PC-9 (cell line): ENCODE results near the gene TRDN. TPM values are rescaled to one million over a fixed set of nuclear protein-coding genes. Genes with fewer than 3 reads are reported as not detected.

Experiments
- BruUV-seq: library from RNA; stranded (reverse); fragments of 400-500 nt; replicated peaks from 2 replicates; lab custom pipeline; 2021; lab: Mats Ljungman, UMichigan
- CTCF ChIA-PET: fragments of 300-600 bp; sonication (Branson Sonifier 250); formaldehyde crosslinking; loops from one replicate; lab custom pipeline; 2022; ENCODE audit warnings: antibody characterized with exemption; lab: Charles Lee
- POLR2A ChIA-PET: fragments of 300-600 bp; sonication (Branson Sonifier 250); formaldehyde crosslinking; loops from one replicate; lab custom pipeline; 2022; ENCODE audit warnings: antibody characterized with exemption; ENCODE audit not compliant: unreplicated experiment; lab: Charles Lee
- DNase-seq, 2 experiments: peaks; one replicate each; pipeline versions ENCODE4 v3.0.0 to v3.0.0-alpha.2; 2015 to 2022; ENCODE audit warnings: mixed read lengths in 1 of 2
- H2AFZ ChIP-seq: fragments of 200-600 bp; sonication (generic); 2 replicates; pipeline ENCODE4 v1.8.1; 2017; ENCODE audit warnings: antibody characterized with exemption
- H3F3A ChIP-seq: fragments of 200-600 bp; sonication (generic); 2 replicates; pipeline ENCODE4 v1.8.1; 2017; ENCODE audit warnings: antibody characterized with exemption, mild to moderate bottlenecking, low read depth; ENCODE audit not compliant: insufficient read depth
- H3K27ac ChIP-seq: fragments of 200-600 bp; sonication (generic); 2 replicates; pipeline ENCODE4 v1.6.1; 2016; ENCODE audit warnings: mixed run types
- H3K27me3 ChIP-seq: fragments of 200-600 bp; sonication (generic); 2 replicates; pipeline ENCODE4 v1.6.1; 2016; ENCODE audit warnings: low read depth, mixed run types; ENCODE audit not compliant: insufficient read depth
- H3K36me3 ChIP-seq: fragments of 200-600 bp; sonication (generic); 2 replicates; pipeline ENCODE4 v1.6.1; 2016; ENCODE audit warnings: low read depth, mixed run types
- H3K4me1 ChIP-seq: fragments of 200-600 bp; sonication (generic); replicated peaks from 2 replicates; pipeline ENCODE4 v1.6.1; 2016; ENCODE audit warnings: mixed run types; ENCODE audit not compliant: insufficient read depth
- H3K4me2 ChIP-seq: fragments of 200-600 bp; sonication (generic); 2 replicates; pipeline ENCODE4 v1.6.1; 2017; ENCODE audit warnings: mixed run types
- H3K4me3 ChIP-seq: fragments of 200-600 bp; sonication (generic); 2 replicates; pipeline ENCODE4 v1.6.1; 2016; ENCODE audit warnings: mixed run types
- H3K79me2 ChIP-seq: fragments of 200-600 bp; sonication (generic); 2 replicates; pipeline ENCODE4 v1.6.1; 2017; ENCODE audit warnings: low read depth, mixed run types
- H3K9me2 ChIP-seq: fragments of 200-600 bp; sonication (generic); 2 replicates; pipeline ENCODE4 v1.8.1; 2017; ENCODE audit warnings: mild to moderate bottlenecking; ENCODE audit not compliant: insufficient read depth
- H3K9me3 ChIP-seq: fragments of 200-600 bp; sonication (generic); 2 replicates; pipeline ENCODE4 v1.8.1; 2016; ENCODE audit warnings: low read depth; ENCODE audit not compliant: insufficient read depth
- H4K20me1 ChIP-seq: fragments of 200-600 bp; sonication (generic); 2 replicates; pipeline ENCODE4 v1.8.1; 2017; ENCODE audit not compliant: insufficient read depth
- CTCF ChIP-seq: fragments of 200-600 bp; sonication (generic); conservative IDR thresholded peaks from 2 replicates; pipeline ENCODE4 v1.6.1; 2017; ENCODE audit warnings: mixed run types, antibody characterized with exemption, mild to moderate bottlenecking, moderate library complexity
- EZH2 ChIP-seq: fragments of 200-600 bp; sonication (generic); IDR thresholded peaks from 2 replicates; pipeline ENCODE4 v1.8.0; 2017; ENCODE audit warnings: antibody characterized with exemption, low read depth
- intact Hi-C: fragments of 100-400 bp; cut with micrococcal nuclease; formaldehyde crosslinking; loops from one replicate; pipeline ENCODE4 v1.10.0; 2022; ENCODE audit not compliant: unreplicated experiment
- total RNA-seq: library from RNA; stranded (reverse); gene quantifications from 2 replicates; pipeline ENCODE4 v1.2.3, GENCODE V29; 2021

TRDN gene
- total RNA-seq, 1 experiment from 2014 or later = not detected

GRCh38 chr6:123352705-123353104 lies 284.0 kb downstream of the TRDN start:
- H2AFZ ChIP-seq = peak overlapping the region; percentile 8; the same call in 1 of the 2 replicates
- no peak for DNase-seq
- peaks cover 4% of the 10 kb centered on the region; the same call in 1 of the 2 replicates for H3K9me2 ChIP-seq
- no peak overlapping the region for H3K4me2 ChIP-seq
- H3K27ac ChIP-seq = no peak overlapping the region
- TF ChIP-seq EZH2 (no peak), CTCF (no peak)
- intact Hi-C loops = no loop called here
- BruUV-seq = no TSS peak
- no peaks in the 10 kb centered on the region for H3K79me2 ChIP-seq
- no peaks in the 10 kb centered on the region for H4K20me1 ChIP-seq
- ChIA-PET CTCF (no interaction called here), POLR2A (no interaction called here)
- H3F3A ChIP-seq = no peaks in the 10 kb centered on the region
- H3K4me3 ChIP-seq = no peak overlapping the region
- no peaks in the 10 kb centered on the region for H3K27me3 ChIP-seq
- H3K9me3 ChIP-seq = no peaks in the 10 kb centered on the region
- no peaks in the 10 kb centered on the region for H3K36me3 ChIP-seq
- H3K4me1 ChIP-seq = no peaks in the 10 kb centered on the region

GRCh38 chr6:123352279-123352678 lies 284.5 kb downstream of the TRDN start:
- Histone ChIP-seq H3K27me3 (no peaks in the 10 kb centered on the region), H4K20me1 (no peaks in the 10 kb centered on the region), H3K9me2 (peaks cover 4% of the 10 kb centered on the region; the same call in 1 of the 2 replicates), H3F3A (no peaks in the 10 kb centered on the region), H3K4me3 (no peak overlapping the region), H3K79me2 (no peaks in the 10 kb centered on the region), H3K4me2 (no peak overlapping the region), H3K4me1 (no peaks in the 10 kb centered on the region), H2AFZ (peak overlapping the region; percentile 8; the same call in 1 of the 2 replicates), H3K27ac (no peak overlapping the region), H3K36me3 (no peaks in the 10 kb centered on the region), H3K9me3 (no peaks in the 10 kb centered on the region)
- no peak for TF ChIP-seq CTCF
- no peak for TF ChIP-seq EZH2
- BruUV-seq = no TSS peak
- intact Hi-C loops = no loop called here
- no peak for DNase-seq
- ChIA-PET CTCF (no interaction called here), POLR2A (no interaction called here)

- H3K27ac ChIP-seq = no peak overlapping the region
- DNase-seq = no peak
Measured at GRCh38 chr6:123343836-123344235, 292.9 kb downstream of the TRDN start.

More at GRCh38 chr6:123343836-123344235, 292.9 kb downstream of the TRDN start:
- Histone ChIP-seq H3K4me2 (no peak overlapping the region), H3K27me3 (no peaks in the 10 kb centered on the region), H3K4me1 (no peaks in the 10 kb centered on the region), H3K4me3 (no peak overlapping the region), H4K20me1 (no peaks in the 10 kb centered on the region), H3K9me2 (no peaks in the 10 kb centered on the region), H3F3A (no peaks in the 10 kb centered on the region), H3K36me3 (no peaks in the 10 kb centered on the region), H3K9me3 (no peaks in the 10 kb centered on the region), H3K79me2 (no peaks in the 10 kb centered on the region), H2AFZ (no peak overlapping the region)
- BruUV-seq = no TSS peak
- no peak for TF ChIP-seq CTCF
- TF ChIP-seq EZH2 = no peak
- intact Hi-C loops = no loop called here
- ChIA-PET CTCF (no interaction called here), POLR2A (no interaction called here)
